ENCODE results near the gene LCA5.

DNA sequence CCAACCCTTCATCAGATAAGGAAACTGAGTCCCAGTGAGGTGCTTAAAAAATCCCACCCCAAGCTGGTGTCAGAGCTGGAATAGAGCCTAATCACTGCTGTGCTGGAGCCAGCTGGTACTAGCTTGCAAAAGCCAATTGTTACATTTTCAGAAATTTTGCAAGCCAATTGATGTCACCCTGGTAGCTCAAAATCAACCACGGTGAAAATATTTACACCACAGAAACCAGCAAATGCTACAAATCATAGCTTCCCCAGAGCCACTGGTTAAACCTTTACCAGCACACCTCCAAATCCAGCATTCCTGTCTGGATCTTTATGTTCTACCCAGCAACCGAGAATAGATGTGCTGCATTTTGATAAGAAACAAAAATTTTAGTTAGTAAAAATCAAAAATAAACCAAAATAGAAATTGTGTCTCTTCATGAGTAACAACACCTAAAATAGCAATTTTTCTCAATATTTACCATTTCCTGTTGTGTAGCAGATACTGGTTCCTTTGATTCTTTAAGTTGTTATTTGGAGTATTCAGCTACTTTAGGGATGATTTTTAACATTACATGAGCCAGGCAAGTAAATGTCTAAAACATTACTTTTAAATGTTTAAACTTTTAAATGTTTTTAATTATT is 7.2 kb upstream of the LCA5 start:
- TF ChIP-seq, protein P1, sequence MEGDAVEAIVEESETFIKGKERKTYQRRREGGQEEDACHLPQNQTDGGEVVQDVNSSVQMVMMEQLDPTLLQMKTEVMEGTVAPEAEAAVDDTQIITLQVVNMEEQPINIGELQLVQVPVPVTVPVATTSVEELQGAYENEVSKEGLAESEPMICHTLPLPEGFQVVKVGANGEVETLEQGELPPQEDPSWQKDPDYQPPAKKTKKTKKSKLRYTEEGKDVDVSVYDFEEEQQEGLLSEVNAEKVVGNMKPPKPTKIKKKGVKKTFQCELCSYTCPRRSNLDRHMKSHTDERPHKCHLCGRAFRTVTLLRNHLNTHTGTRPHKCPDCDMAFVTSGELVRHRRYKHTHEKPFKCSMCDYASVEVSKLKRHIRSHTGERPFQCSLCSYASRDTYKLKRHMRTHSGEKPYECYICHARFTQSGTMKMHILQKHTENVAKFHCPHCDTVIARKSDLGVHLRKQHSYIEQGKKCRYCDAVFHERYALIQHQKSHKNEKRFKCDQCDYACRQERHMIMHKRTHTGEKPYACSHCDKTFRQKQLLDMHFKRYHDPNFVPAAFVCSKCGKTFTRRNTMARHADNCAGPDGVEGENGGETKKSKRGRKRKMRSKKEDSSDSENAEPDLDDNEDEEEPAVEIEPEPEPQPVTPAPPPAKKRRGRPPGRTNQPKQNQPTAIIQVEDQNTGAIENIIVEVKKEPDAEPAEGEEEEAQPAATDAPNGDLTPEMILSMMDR (IDR thresholded peaks at IDR 0.05), result no peak
- TF ChIP-seq POLR2AphosphoS5 (IDR thresholded peaks at IDR 0.05), result no peak
